GM21526 (cell line): ENCODE measurements around the gene TBC1D19.

ENCODE experiments used
- ATAC-seq: cut with Tn5 transposase; IDR thresholded peaks from one replicate; pipeline ENCODE4 v1.9.1; 2021; ENCODE audit warnings: moderate library complexity; ENCODE audit not compliant: unreplicated experiment, low FRiP score

Gene TBC1D19

DNA sequence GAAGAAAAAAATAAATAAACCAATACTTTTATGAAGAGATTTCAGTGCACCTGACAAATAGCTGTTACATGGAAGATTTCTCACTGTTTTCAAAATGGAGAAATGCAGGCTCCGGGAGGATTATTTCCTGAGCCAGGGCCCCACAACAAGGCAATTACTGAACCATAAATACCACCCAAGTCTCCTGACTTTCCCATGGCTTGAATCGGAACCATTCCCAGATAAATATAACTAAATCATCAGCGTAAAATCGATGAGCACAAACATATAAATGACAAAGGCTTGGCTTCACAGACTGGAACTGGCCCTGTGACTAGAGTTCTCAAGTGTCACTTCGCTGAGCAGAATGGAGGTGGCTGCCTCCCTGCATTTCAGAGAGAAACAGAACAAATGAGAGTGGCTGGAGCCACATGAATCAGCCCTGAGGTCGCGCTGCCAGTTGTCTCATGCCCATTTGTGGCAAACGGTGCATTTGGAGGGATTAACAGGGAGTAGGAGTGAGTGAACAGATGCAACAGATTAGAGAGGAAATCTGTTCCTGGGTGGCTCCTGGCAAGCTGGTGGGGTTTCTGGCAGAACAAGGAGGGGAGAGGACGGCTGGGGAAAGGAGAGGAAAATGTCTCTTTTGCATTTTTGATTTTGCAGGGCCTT lies 219.5 kb downstream of the TBC1D19 start:
- no peak for ATAC-seq

DNA sequence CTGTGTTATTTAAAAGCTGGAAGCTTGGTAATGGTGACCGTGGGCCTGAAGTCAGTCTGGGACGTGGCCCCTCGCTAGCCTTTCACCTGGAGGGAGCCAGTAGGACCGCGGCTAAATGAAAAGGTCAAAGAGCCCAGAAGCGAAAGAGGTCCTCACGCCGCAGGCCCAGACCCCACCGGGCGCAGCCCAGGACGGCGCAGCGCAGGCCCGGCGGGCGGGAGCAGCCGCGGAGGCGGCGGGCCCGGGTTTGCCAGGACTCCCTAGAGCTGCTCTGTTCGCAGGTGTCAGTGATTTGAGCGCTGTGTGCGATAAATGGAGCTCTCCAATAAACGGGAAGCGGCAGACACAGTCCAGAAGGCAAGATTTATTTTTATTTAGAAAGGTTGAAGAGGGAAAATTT lies 220.6 kb downstream of the TBC1D19 start:
- ATAC-seq: no peak

DNA sequence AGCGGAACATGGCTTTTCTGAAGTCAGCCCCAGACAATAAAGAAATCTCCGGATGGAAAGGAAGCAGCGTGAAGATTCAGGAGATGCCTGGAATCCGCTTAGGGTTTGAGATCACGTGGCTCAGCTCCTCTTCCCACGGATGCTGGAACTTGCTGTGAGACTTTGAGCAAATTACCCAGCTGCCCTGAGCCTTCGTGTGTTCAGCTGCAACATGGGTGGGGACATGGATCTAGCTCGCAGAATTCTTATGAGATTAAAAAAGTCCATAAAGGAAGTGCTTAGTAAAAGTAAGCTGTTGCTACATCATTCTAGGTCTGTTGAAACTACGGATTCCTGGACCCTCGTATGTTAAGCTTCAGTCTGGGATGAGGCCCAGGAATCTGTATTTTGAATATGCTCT lies 221.0 kb downstream of the TBC1D19 start:
- no peak for ATAC-seq
